IMR-90 (cell line): ENCODE measurements around the gene ANLN. TPM values are rescaled to one million over a fixed set of nuclear protein-coding genes. Genes with fewer than 3 reads are reported as not detected.

ENCODE experiments used
- ATAC-seq: fragments of 200-7000 bp; cut with Tn5 transposase; 2 replicates; pipeline ENCODE4 v1.9.1; 2020; ENCODE audit warnings: low read depth, mild to moderate bottlenecking, moderate library complexity
- BruUV-seq: library from RNA; stranded (reverse); fragments of 400-500 nt; replicated peaks from 2 replicates; lab custom pipeline; 2021; lab: Mats Ljungman, UMichigan
- CTCF ChIA-PET: fragments of 300-600 bp; formaldehyde crosslinking; extraction: SDS; loops from one replicate; lab custom pipeline; 2021; ENCODE audit warnings: antibody characterized with exemption; lab: Yijun Ruan, JAX
- POLR2A ChIA-PET: fragments of 300-600 bp; sonication (Branson Sonifier 250); formaldehyde crosslinking; loops from one replicate; lab custom pipeline; 2022; ENCODE audit warnings: antibody characterized with exemption; ENCODE audit not compliant: unreplicated experiment; lab: Charles Lee
- DNase-seq: peaks from one replicate; pipeline ENCODE4 v3.0.0; 2013
- H2AFZ ChIP-seq: replicated peaks from 2 replicates; pipeline ENCODE3; 2013; ENCODE audit warnings: low read length, mild to moderate bottlenecking; ENCODE audit not compliant: poor library complexity
- H2AK5ac ChIP-seq: 2 replicates; pipeline ENCODE4 v1.6.1; 2013; ENCODE audit warnings: low read depth, low read length, inconsistent platforms
- H2AK9ac ChIP-seq: replicated peaks from 2 replicates; pipeline ENCODE3; 2013; ENCODE audit warnings: mild to moderate bottlenecking, low read depth, low read length, moderate library complexity; ENCODE audit not compliant: poor library complexity
- H2BK120ac ChIP-seq: 2 replicates; pipeline ENCODE4 v1.6.1; 2013; ENCODE audit warnings: low read depth, low read length, inconsistent platforms
- H2BK15ac ChIP-seq: 3 replicates; pipeline ENCODE4 v1.6.1; 2013; ENCODE audit warnings: low read depth, low read length, inconsistent platforms
- H2BK20ac ChIP-seq: 2 replicates; pipeline ENCODE4 v1.6.1; 2013; ENCODE audit warnings: low read depth, mild to moderate bottlenecking, inconsistent platforms, low read length, moderate library complexity
- H2BK5ac ChIP-seq: 2 replicates; pipeline ENCODE4 v1.6.1; 2013; ENCODE audit warnings: mild to moderate bottlenecking, low read depth, low read length, inconsistent platforms; ENCODE audit not compliant: poor library complexity, severe bottlenecking
- H3K14ac ChIP-seq: replicated peaks from 2 replicates; pipeline ENCODE4 v1.6.1; 2013; ENCODE audit warnings: low read depth, low read length, inconsistent platforms
- H3K18ac ChIP-seq: 2 replicates; pipeline ENCODE4 v1.6.1; 2013; ENCODE audit warnings: low read depth, low read length, control low read depth
- H3K23ac ChIP-seq: 2 replicates; pipeline ENCODE4 v1.6.1; 2013; ENCODE audit warnings: low read depth, low read length, inconsistent platforms
- H3K27ac ChIP-seq: 2 replicates; pipeline ENCODE4 v1.5.1; 2013; ENCODE audit warnings: mild to moderate bottlenecking, control low read depth, low read length; ENCODE audit not compliant: insufficient read depth
- H3K27me3 ChIP-seq: 2 replicates; pipeline ENCODE4 v1.6.1; 2013; ENCODE audit warnings: low read length; ENCODE audit not compliant: control insufficient read depth, insufficient read depth
- H3K36me3 ChIP-seq: 2 replicates; pipeline ENCODE4 v1.6.1; 2013; ENCODE audit warnings: low read length, mixed read lengths; ENCODE audit not compliant: control insufficient read depth, insufficient read depth
- H3K4ac ChIP-seq: 2 replicates; pipeline ENCODE4 v1.6.1; 2013; ENCODE audit warnings: low read depth, low read length, inconsistent platforms
- H3K4me1 ChIP-seq: 2 replicates; pipeline ENCODE4 v1.6.1; 2013; ENCODE audit warnings: low read length, mixed read lengths; ENCODE audit not compliant: control insufficient read depth, insufficient read depth
- H3K4me2 ChIP-seq: 2 replicates; pipeline ENCODE4 v1.6.1; 2013; ENCODE audit warnings: low read depth, mild to moderate bottlenecking, control low read depth, low read length, moderate library complexity
- H3K4me3 ChIP-seq: 2 replicates; pipeline ENCODE4 v1.5.1; 2013; ENCODE audit warnings: low read depth, mild to moderate bottlenecking, control low read depth, low read length, moderate library complexity; ENCODE audit not compliant: insufficient read depth
- H3K56ac ChIP-seq: 2 replicates; pipeline ENCODE4 v1.6.1; 2013; ENCODE audit warnings: low read length, inconsistent platforms; ENCODE audit not compliant: insufficient read depth; ENCODE audit errors: extremely low read depth
- H3K79me1 ChIP-seq, 2 experiments: 2 replicates each; pipeline ENCODE4 v1.6.1; 2013; ENCODE audit warnings: low read length in 2 of 2, inconsistent platforms in 1 of 2, low read depth in 1 of 2
- H3K9ac ChIP-seq: 2 replicates; pipeline ENCODE4 v1.6.1; 2013; ENCODE audit warnings: low read depth, low read length, control low read depth
- H3K9me1 ChIP-seq: 2 replicates; pipeline ENCODE4 v1.6.1; 2013; ENCODE audit warnings: low read length, inconsistent platforms; ENCODE audit not compliant: insufficient read depth
- H3K9me3 ChIP-seq: 2 replicates; pipeline ENCODE4 v1.6.1; 2013; ENCODE audit warnings: low read length; ENCODE audit not compliant: control insufficient read depth, insufficient read depth
- H4K20me1 ChIP-seq: 2 replicates; pipeline ENCODE4 v1.6.1; 2013; ENCODE audit warnings: low read length, inconsistent platforms; ENCODE audit not compliant: insufficient read depth
- H4K5ac ChIP-seq: 2 replicates; pipeline ENCODE4 v1.6.1; 2013; ENCODE audit warnings: mild to moderate bottlenecking, low read depth, low read length, control low read depth
- H4K8ac ChIP-seq, 2 experiments: 2 replicates each; pipeline ENCODE4 v1.6.1; 2013; ENCODE audit warnings: low read depth in 2 of 2, low read length in 2 of 2, control low read depth in 1 of 2, inconsistent platforms in 1 of 2
- H4K91ac ChIP-seq: 2 replicates; pipeline ENCODE4 v1.6.1; 2013; ENCODE audit warnings: low read depth, low read length, inconsistent platforms; ENCODE audit not compliant: insufficient read depth
- BHLHE40 ChIP-seq: fragments of 150-350 bp; IDR thresholded peaks from 2 replicates; pipeline ENCODE4 v1.6.1; 2016; ENCODE audit warnings: mild to moderate bottlenecking, low read depth, low read length
- CEBPB ChIP-seq: IDR thresholded peaks from 2 replicates; pipeline ENCODE4 v1.6.1; 2012; ENCODE audit warnings: low read depth, low read length, improper control_type of control experiment
- CHD1 ChIP-seq: IDR thresholded peaks from 2 replicates; pipeline ENCODE4 v1.6.1; 2012; ENCODE audit warnings: low read depth, low read length, improper control_type of control experiment
- FOS ChIP-seq: fragments of 150-350 bp; IDR thresholded peaks from 2 replicates; pipeline ENCODE4 v1.6.1; 2016; ENCODE audit warnings: low read depth, low read length
- MAFK ChIP-seq: IDR thresholded peaks from 2 replicates; pipeline ENCODE4 v1.6.1; 2012; ENCODE audit warnings: low read depth, low read length, improper control_type of control experiment
- MAZ ChIP-seq: IDR thresholded peaks from 2 replicates; pipeline ENCODE4 v1.6.1; 2012; ENCODE audit warnings: low read depth, mild to moderate bottlenecking, low read length, improper control_type of control experiment, moderate library complexity, borderline replicate concordance
- MXI1 ChIP-seq: IDR thresholded peaks from 2 replicates; pipeline ENCODE4 v1.6.1; 2012; ENCODE audit warnings: low read depth, mild to moderate bottlenecking, low read length, moderate library complexity, borderline replicate concordance
- NFE2L2 ChIP-seq: fragments of 150-350 bp; IDR thresholded peaks from 2 replicates; pipeline ENCODE4 v1.6.1; 2016; ENCODE audit warnings: low read depth, mild to moderate bottlenecking, low read length
- RCOR1 ChIP-seq: IDR thresholded peaks from 2 replicates; pipeline ENCODE4 v1.6.1; 2012; ENCODE audit warnings: mild to moderate bottlenecking, low read length, improper control_type of control experiment; ENCODE audit not compliant: insufficient replicate concordance
- RFX5 ChIP-seq: IDR thresholded peaks from 2 replicates; pipeline ENCODE4 v1.8.0; 2012; ENCODE audit warnings: low read depth, mild to moderate bottlenecking, low read length, moderate library complexity
- SMC3 ChIP-seq: fragments of 150-350 bp; IDR thresholded peaks from 2 replicates; pipeline ENCODE4 v1.6.1; 2016; ENCODE audit warnings: low read depth, mild to moderate bottlenecking, antibody characterized with exemption, low read length, moderate library complexity
- WGBS, 2 experiments: methylation state at CpG; one replicate each; pipeline versions ENCODE4 v1.1.5 to v1.1.7; 2013; ENCODE audit warnings: missing lambda C conversion rate in 2 of 2; ENCODE audit not compliant: insufficient read length in 1 of 2; ENCODE audit errors: extremely low coverage in 2 of 2; 5-methylcytosine and 5-hydroxymethylcytosine counted together
- dilution Hi-C: fragments of 300-500 bp; cut with HindIII; formaldehyde crosslinking; loops from one replicate; pipeline ENCODE4 v1.14.3; 2018; ENCODE audit warnings: low sequenced_read_pairs; ENCODE audit not compliant: unreplicated experiment
- in situ Hi-C: fragments of 300-500 bp; cut with MboI; formaldehyde crosslinking; loops from 3 replicates; pipeline ENCODE4 v1.14.3; 2019; ENCODE audit warnings: low sequenced_read_pairs, inconsistent platforms, mixed read lengths
- intact Hi-C: fragments of 100-400 bp; cut with micrococcal nuclease; formaldehyde crosslinking; loops from 2 replicates; pipeline ENCODE4 v1.10.0; 2022
- polyA plus RNA-seq, 3 experiments: library from polyadenylated mRNA; depleted of rRNA; stranded (reverse); fragments of >200 nt; gene quantifications; 2 replicates each; pipeline ENCODE4 v1.2.3, GENCODE V29; 2012; ENCODE audit warnings: low replicate concordance in 1 of 3
- total RNA-seq: library from RNA; depleted of rRNA; stranded (reverse); fragments of >200 nt; gene quantifications from 2 replicates; pipeline ENCODE4 v1.2.3, GENCODE V29; 2012
- TF ChIP-seq, protein P1 (sequence below): fragments of 150-350 bp; IDR thresholded peaks from 2 replicates; pipeline ENCODE4 v1.6.1; 2016; ENCODE audit warnings: low read depth, mild to moderate bottlenecking, low read length, moderate library complexity, borderline replicate concordance
- TF ChIP-seq, protein P2 (sequence below): fragments of 150-350 bp; IDR thresholded peaks from 2 replicates; pipeline ENCODE4 v1.6.1; 2017; ENCODE audit warnings: mild to moderate bottlenecking, antibody characterized with exemption, low read length, low read depth

ANLN gene
- total and polyA plus RNA-seq, 2 of the 4 experiments (the other 2 are of a cell fraction), result 60.5 to 276 TPM

DNA sequence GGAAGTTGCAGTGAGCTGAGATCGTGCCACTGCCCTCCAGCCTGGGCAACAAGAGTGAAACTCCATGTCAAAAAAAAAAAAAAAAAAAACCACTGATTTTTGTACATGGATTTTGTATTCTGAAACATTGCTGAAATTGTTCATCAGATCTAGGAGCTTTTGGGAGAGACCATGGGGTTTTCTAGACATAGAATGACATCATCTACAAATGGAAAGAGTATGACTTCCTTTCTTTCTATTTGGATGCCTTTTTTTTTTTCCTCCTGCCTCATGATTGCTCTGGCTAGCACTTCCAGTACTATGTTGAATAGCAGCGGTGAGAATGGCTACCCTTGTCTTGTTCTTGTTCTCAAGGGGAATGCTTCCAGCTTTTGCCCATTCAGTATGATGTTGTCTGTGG, 89.1 kb downstream of the ANLN start:
- Histone ChIP-seq H2AFZ (no peak overlapping the region), H3K4me3 (no peak overlapping the region), H3K56ac (no peak overlapping the region), H3K9me3 (no peaks in the 10 kb centered on the region), H3K9ac (no peak overlapping the region), H2BK20ac (no peak overlapping the region), H2BK15ac (no peak overlapping the region), H3K14ac (no peak overlapping the region), H3K4ac (no peak overlapping the region), H3K4me2 (no peak overlapping the region), H3K9me1 (peaks cover 3% of the 10 kb centered on the region; the same call in 1 of the 2 replicates), H4K20me1 (no peaks in the 10 kb centered on the region), H3K36me3 (no peaks in the 10 kb centered on the region), H2BK120ac (no peak overlapping the region), H3K79me1 (no peaks in the 10 kb centered on the region), H3K18ac (no peak overlapping the region), H4K91ac (no peak overlapping the region), H2AK5ac (no peak overlapping the region), H4K5ac (no peak overlapping the region), H3K27ac (no peak overlapping the region), H2AK9ac (no peak overlapping the region), H3K4me1 (no peaks in the 10 kb centered on the region), H4K8ac (no peak overlapping the region), H3K27me3 (peaks cover 8% of the 10 kb centered on the region; the same call in 1 of the 2 replicates), H2BK5ac (no peak overlapping the region), H3K23ac (no peak overlapping the region)
- intact Hi-C loops (no loop called here), in situ Hi-C loops (loop anchor here (25.0 kb wide), 1 partner anchor 484 kb away; no protein-coding TSS in a partner anchor), dilution Hi-C loops (no loop called here)
- no peak for TF ChIP-seq CHD1
- TF ChIP-seq MAFK, result no peak
- no peak for TF ChIP-seq SMC3
- TF ChIP-seq RCOR1, result no peak
- TF ChIP-seq RFX5, result no peak
- TF ChIP-seq, protein P1, sequence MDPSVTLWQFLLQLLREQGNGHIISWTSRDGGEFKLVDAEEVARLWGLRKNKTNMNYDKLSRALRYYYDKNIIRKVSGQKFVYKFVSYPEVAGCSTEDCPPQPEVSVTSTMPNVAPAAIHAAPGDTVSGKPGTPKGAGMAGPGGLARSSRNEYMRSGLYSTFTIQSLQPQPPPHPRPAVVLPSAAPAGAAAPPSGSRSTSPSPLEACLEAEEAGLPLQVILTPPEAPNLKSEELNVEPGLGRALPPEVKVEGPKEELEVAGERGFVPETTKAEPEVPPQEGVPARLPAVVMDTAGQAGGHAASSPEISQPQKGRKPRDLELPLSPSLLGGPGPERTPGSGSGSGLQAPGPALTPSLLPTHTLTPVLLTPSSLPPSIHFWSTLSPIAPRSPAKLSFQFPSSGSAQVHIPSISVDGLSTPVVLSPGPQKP, result no peak
- TF ChIP-seq, protein P2, sequence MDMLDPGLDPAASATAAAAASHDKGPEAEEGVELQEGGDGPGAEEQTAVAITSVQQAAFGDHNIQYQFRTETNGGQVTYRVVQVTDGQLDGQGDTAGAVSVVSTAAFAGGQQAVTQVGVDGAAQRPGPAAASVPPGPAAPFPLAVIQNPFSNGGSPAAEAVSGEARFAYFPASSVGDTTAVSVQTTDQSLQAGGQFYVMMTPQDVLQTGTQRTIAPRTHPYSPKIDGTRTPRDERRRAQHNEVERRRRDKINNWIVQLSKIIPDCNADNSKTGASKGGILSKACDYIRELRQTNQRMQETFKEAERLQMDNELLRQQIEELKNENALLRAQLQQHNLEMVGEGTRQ, result no peak
- no peak for TF ChIP-seq CEBPB
- no peak for TF ChIP-seq NFE2L2
- no peak for TF ChIP-seq BHLHE40
- TF ChIP-seq MXI1, result no peak
- no peak for TF ChIP-seq FOS
- no peak for TF ChIP-seq MAZ
- ChIA-PET CTCF (interaction anchor here (1.4 kb wide), 1 partner anchor 8 kb away, joined by 5 read pairs; no protein-coding TSS in a partner anchor), POLR2A (no interaction called here)
- DNase-seq, result no peak
- no CpG with 5 or more reads among the region's 2 CpGs for WGBS, 2 experiments
- no peak for ATAC-seq
- no TSS peak for BruUV-seq
